NCI-H2029 (cell line): ENCODE data around the gene PIK3IP1.
"Not testable (repeated sequence)": the region's sequence is repeated elsewhere in the genome, so short reads cannot be mapped to it uniquely, and the experiment has no call there.

Source experiments
- DNase-seq: peaks from one replicate; lab custom pipeline; 2025; lab: John Stamatoyannopoulos, UW

PIK3IP1 gene

DNA sequence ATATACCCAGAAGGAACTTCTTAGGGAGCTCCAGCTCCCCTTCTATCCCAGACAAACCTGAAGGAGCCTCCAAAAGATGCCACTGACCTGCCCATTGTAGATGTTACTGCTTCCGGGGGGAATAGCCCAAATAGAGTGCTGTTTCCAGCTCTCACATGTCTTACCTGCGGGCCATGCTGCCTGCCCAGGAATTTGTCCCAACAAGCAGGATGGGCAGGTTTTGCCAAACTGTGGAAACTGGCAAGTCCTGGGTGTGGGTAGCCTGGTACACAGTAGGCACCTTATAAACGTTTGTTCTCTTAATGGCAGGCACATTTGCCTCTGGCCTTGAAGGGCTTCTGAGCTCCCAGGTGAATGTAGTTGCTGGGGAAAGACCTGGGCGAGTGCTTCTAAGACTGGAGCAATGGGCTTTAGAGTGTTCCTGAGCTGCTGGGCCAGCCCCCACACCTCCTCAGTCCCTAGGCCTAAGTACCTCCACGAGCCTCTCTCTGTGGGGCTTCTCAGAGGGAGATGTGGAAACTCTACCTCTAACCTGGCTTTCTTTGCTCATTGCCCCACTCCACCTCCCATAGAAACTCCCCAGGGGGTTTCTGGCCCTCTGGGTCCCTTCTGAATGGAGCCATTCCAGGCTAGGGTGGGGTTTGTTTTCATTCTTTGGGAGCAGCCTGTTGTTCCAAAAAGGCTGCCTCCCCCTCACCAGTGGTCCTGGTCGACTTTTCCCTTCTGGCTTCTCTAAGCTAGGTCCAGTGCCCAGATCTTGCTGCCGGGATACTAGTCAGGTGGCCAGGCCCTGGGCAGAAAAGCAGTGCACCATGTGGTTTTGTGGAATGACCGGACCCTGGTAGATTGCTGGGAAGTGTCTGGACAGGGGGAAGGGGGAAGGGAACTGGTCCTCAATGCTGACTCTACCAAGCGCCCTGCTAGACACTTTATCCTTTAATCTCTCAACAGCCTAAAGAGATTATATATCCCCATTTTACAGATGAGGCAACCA is 43.0 kb downstream of the PIK3IP1 start:
- no peak for DNase-seq

DNA sequence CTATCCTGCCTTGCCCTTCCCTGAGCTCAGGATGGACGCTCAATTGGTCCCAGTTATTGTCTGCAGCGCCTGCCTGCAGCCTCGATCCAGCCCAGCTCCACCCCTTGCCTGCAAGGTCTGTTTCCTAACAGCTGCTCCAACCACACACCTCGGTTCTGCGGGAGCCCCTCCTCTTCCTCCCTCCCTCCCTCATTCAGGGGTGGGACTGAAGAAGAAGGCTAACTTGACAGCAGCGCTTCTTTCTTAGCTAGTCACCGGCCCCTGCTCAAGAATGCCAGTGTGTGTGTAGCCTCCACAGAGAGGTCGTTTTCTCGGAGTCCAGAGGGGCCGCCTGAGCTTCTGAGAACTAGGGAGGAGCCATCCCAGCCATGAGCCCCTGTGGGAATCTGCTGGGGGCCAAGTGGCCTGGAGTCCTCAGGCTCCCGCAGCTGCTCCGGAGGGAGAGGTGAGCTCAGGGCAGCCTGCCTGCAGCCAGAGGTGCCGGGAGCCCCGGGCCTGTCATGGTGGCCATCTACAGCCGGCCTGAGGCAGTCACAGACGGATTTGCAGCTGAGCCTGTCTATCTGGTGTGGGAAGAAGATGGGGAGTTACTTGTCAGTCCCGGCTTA is 44.0 kb downstream of the PIK3IP1 start:
- DNase-seq, result no peak

DNA sequence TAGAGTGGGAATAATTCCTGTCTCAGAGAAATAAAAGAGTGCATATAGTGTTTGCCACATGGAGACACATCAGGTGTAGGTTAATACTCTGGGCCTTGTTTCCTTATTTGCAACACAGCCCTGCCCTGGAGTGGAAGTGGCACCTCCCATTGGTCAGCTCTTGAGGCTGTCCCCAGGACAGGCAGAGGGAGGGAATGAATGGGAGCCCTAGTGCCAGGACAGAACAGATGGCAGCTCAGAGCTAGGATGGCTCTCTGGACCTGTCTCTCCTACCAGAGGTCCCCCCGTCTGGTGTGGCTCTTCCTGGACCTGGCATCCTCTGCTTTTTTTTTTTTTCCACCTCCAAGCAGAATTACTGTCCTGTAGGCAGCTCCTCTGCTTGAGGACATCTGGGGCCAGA is 44.6 kb downstream of the PIK3IP1 start:
- no peak for DNase-seq

DNA sequence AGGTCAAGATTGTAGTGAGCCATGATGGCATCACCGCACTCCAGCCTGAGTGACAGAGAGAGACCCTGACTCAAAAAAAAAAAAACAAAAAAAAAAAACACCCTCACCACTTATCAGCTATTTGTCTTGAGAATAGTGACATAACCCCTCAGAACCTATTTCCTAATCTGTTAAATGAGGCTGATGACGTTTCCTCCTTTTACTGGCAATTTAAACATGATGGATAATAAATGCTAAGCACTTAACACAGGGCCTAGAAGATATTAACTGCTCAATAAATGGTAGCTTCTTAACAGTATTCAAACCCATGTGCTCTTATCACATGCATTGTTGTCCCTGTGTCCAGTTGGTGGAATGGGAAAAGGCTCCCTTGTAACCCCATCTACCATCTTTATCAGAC is 45.6 kb downstream of the PIK3IP1 start:
- no peak for DNase-seq

DNA sequence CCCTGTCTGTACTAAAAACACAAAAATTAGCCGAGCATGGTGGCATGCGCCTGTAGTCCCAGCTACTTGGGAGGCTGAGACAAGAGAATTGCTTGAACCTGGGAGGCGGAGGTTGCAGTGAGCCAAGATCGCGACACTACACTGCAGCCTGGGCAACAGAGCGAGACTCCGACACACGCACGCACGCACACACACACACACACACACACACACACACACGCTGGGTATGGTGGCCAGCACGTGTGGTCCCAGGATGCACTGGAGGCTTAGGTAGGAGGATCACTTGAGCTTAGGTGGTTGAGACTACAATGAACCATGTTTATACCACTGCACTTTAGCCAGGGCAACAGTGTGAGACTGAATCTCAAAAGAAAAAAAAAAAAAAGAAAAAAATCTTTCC is 46.3 kb downstream of the PIK3IP1 start:
- DNase-seq, result not testable (repeated sequence)

DNA sequence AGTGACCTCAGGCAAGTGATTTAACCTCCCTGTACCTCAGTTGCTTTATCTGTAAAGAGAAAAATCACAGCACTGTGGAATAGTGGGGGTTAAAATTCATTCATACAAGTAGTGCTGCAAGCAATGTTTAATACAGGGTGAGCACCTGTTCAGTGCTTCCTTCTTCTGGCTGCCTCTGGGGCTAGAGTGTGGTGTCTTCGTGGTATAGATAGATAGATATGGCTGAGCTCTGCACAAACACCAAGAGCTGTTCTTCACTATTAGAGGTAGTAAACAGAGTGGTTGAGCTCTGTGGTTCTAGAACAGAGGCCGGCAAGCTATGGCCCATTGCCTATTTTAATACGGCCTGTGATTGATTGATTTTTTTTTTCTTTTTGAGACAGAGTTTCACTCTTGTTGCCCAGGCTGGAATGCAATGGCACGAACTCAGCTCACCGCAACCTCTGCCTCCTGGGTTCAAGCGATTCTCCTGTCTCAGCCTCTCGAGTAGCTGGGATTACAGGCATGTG is 47.3 kb downstream of the PIK3IP1 start:
- DNase-seq, result no peak

DNA sequence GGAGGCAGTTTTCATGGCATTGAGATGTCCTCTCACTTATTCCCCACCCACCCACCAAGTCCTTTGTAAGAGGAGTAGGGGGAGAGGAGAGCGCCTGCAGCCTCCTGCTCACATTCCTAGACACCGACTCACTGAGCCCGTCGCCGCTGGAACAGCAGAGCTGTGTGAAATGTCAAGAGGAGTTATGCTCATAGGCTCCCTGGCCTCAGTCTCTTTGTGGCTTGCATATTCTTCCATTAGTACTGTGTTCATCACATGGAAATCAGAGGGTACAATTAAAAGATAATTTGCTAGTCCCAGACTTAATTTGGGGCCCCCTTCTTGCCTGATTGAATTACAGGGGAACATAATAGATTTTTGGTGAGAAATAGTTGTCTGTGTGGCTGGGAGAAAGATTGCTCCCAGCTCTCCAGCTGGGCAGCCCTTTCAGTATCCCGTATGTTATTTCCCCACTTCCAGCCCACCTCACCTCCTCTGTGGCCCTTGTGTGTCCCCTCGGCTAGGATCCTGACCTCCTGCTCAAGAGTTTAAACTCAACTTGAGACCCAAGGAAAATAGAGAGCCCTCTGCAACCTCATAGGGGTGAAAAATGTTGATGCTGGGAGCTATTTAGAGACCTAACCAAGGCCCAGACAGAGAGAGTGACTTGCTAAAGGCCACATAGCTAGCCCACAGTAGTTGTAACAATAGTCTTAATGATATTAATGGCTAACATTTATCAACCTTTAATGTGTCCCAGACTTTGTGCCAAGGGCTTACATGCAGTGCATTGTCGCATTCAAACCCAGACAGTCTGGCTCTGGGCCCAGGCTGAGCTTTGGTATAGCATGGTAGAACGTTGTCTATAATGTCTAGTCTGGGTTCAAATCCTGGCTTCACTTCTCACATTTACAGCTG is 48.0 kb downstream of the PIK3IP1 start:
- DNase-seq, result no peak

DNA sequence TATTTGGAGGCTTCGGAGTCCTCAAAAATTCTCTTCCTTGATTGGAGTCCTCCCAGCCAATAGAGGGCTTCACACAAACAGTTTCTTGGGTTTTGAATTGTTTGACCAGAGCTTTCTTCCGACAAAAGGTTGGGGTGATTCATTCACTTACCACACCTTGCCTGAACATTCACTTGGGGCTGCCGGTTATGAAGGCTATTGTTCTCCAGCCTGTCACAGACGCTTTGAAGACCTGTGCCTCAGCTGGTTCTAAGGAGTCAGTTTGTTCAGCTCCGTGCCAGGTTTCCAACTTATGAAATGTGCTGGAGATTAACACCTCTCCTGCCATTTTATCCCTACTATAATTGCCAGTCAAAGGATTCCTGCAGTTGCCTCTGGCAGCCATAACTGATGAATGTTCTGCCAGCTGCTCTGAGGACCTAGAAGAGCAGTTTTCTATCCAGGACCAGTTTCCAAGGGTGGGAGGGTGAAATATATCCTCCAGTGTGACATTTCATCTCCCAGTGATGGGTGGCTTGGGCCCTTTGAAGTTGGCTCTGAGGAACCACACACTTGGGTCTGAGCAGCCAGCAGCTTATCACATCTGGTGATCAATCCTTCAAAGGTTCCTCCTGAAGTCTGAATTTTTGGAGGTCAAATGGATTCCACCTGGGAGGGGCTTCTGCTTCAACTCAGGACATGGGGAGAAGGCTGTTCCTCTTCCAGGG is 48.8 kb downstream of the PIK3IP1 start:
- DNase-seq, result no peak

DNA sequence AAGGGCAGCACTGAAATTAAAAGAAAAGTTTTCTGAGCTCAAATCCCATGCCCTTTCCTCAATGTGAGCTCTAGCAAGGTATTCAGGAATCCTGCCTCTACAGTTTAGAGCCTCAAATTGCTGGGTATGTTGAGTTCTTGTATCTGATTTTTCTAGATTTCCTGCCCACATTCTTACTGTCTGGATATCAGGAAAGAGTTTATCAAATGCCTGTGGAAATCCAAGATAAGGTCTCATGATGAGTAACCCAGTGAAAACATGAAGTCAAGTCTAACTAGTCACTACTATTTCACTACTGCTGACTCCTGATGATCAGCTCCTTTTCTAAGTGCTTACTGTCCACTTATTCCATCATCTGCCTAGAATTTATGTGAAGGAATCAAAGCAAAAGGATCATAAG is 50.4 kb downstream of the PIK3IP1 start:
- DNase-seq, result no peak

DNA sequence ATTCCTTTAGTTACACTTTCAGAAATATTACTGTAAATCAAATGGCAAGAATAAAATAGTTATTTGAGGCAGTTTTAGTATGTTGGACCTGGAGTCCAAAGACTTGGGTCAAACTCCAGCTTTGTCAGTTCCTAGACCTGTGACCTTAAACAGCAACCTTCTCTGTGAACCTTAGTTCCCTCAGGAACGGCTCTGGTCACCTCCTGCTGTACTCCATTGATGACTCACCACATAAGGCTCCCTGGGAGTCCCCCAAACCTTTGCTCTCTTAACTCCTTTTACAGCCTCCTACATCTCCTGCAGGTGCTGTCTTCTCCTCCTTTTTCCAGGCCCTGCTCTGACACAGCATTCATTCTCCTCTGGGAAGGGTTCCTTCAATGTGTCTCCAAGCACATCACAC is 51.1 kb downstream of the PIK3IP1 start:
- DNase-seq, result no peak

DNA sequence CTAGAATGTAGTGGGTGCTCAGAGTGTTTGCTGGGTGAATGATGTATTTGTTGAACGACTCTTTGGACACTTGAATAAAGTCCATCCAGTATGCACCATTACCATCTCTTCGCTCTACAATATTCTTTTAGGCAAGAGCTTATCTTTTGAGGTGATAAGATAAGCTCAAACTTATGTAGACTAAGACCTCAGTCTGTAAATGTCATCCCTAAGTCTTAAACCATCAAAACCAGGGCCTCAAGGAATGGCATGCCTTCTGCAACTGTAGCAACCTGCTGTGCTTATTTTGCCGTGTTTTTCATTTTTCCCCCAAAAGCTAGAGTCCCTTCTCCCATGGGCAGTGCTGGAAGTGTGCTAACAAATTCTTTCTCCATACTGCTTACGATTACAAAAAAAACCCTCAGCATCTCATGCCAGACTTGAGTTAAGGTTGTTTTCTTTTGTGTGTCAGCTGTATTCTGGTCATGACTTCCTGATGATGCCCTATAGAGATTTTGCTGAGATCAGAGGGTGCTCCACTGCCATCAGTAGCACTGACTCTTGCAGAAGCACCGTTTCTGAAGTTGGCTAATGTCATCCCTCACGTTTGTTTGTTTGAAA is 52.4 kb downstream of the PIK3IP1 start:
- DNase-seq, result no peak

DNA sequence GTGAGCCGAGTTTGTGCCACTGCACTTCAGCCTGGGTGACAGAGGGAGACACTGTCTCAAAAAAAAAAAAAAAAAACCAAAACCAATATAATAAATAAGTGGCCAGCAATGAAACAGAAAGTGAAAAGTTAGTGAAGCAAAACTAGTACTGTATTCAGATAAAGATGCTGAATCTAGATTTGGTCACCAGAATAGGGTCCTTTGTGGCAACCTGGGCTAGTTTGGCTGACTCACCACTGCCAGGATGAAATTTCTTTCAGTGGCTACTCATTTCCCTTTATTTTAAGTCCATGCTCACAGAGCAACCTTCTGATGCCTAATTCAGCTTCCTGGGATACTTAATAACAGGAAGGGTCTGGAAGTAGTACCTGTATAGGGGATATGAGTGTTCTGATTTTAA is 54.2 kb downstream of the PIK3IP1 start:
- no peak for DNase-seq

DNA sequence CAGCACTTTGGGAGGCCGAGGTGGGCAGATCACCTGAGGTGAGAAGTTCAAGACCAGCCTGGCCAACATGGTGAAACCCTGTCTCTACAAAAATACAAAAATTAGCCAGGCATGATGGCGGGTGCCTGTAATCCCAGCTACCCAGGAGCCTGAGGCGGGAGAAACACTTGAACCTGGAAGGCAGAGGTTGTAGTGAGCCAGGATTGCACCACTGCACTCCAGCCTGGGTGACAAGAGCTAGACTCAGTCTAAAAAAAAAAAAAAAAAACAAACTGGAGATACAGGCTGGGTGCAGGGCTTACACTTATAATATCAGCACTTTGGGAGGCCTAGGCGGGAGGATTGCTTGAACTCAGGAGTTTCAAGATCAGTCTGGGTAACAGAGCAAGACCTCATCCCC is 56.2 kb downstream of the PIK3IP1 start:
- DNase-seq, result not testable (repeated sequence)

DNA sequence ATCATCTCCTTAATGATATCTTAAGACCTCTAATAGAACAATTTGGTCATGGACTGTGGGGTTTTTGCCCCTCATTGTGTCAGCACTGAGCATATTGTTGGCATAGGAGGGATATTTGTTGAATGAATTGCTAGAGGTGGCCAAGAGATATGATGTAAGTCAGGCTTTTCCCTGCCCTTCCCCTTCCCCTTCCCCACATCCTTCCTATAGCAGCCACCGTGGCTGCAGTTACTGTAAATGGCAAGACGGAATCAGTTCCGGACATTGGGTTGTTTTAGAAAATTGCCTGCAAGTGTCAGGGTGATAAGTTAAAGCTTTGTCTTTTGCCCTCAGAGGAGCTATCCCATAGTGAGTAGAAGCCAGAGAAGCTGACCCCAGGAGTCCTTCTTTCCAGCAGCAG is 57.2 kb downstream of the PIK3IP1 start:
- no peak for DNase-seq

DNA sequence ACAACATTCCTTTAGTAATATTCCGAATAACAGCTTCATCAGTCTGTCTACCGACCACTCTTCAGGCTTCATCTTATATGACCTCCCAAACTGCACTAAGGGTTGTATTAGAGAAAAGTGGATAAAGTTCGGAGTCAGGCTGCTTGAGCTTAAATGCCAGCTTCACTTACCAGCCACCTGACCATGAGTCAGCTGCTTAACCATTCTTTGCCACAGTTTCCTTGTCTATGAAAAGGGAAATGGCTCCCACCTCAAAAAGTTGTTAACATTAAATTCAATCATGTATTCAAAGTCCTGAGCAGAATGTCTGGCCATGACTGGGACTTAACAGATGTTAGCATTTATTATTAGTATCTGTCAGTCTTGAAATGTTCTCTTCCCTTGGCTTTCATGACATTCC is 59.3 kb downstream of the PIK3IP1 start:
- no peak for DNase-seq
